K562 (cell line): ENCODE results near the gene ABR. TPM values are rescaled to one million over a fixed set of nuclear protein-coding genes. Genes with fewer than 3 reads are reported as not detected.
A peak's percentile ranks its signal among the peaks of the same experiment; 100 is the strongest.

Source experiments
- BRCA1 ChIP-seq, 2 experiments: fragments of 450-650 bp in 1 of 2; sonication (generic) in 1 of 2; formaldehyde crosslinking in 1 of 2; IDR thresholded peaks; 2 replicates each; pipeline versions ENCODE4 v1.5.0 to v1.6.1; 2017 to 2020; ENCODE audit warnings: mild to moderate bottlenecking in 1 of 2, missing genetic modification reagents in 1 of 2
- ELF1 ChIP-seq: fragments of 200-800 bp; sonication (Bioruptor generic); IDR thresholded peaks from 2 replicates; pipeline ENCODE4 v1.6.1; 2016; ENCODE audit warnings: missing genetic modification characterization, missing compliant biosample characterization
- FOXP1 ChIP-seq: sonication (generic); formaldehyde crosslinking; IDR thresholded peaks from 2 replicates; pipeline ENCODE4 v1.8.0; 2022; ENCODE audit warnings: mild to moderate bottlenecking, missing genetic modification reagents
- NELFE ChIP-seq: IDR thresholded peaks from 2 replicates; pipeline ENCODE4 v1.6.1; 2011; ENCODE audit warnings: mild to moderate bottlenecking; ENCODE audit not compliant: insufficient read depth, insufficient read length
- NEUROD1 ChIP-seq: fragments of 150-350 bp; IDR thresholded peaks from 2 replicates; pipeline ENCODE4 v1.6.1; 2014; ENCODE audit warnings: borderline replicate concordance, low read length, low read depth; ENCODE audit not compliant: partially characterized antibody
- PHB ChIP-seq: fragments of 250-450 bp; sonication (Bioruptor Pico); IDR thresholded peaks from 2 replicates; pipeline ENCODE4 v1.5.0; 2021
- TAF1 ChIP-seq: IDR thresholded peaks from 2 replicates; pipeline ENCODE4 v1.6.1; 2011; ENCODE audit warnings: mild to moderate bottlenecking, low read length, moderate library complexity; ENCODE audit not compliant: insufficient read depth, control insufficient read depth, severe bottlenecking; ENCODE audit errors: extremely low read depth
- ZFX ChIP-seq: sonication (generic); formaldehyde crosslinking; IDR thresholded peaks from 2 replicates; pipeline ENCODE4 v1.8.0; 2022; ENCODE audit warnings: mild to moderate bottlenecking, missing genetic modification reagents, moderate library complexity
- ZNF3 ChIP-seq: fragments of 250-450 bp; sonication (Bioruptor Pico); IDR thresholded peaks from 2 replicates; pipeline ENCODE4 v1.5.0; 2021; ENCODE audit warnings: mild to moderate bottlenecking, moderate library complexity
- ZNF445 ChIP-seq: fragments of 250-450 bp; sonication (Bioruptor Pico); IDR thresholded peaks from 2 replicates; pipeline ENCODE4 v1.4.0; 2020; ENCODE audit warnings: low read depth, mild to moderate bottlenecking, moderate library complexity
- polyA plus RNA-seq, 8 experiments: library from polyadenylated mRNA; depleted of rRNA in 4 of 8; stranded (reverse) in 5 of 8; unstranded in 3 of 8; fragments of >200 nt; fragmentation: Nextera tagmentation in 2 of 8; fragmentation: Illumina TruSeq in 1 of 8; extraction: Ambion mirVana in 2 of 8; extraction: Trizol in 1 of 8; gene quantifications; 2 replicates each; pipeline versions ENCODE4 v1.2.1 to v1.2.3, GENCODE V29; 2011 to 2014; ENCODE audit warnings: inconsistent platforms in 1 of 8, missing spikeins in 1 of 8
- total RNA-seq, 7 experiments: library from RNA; depleted of rRNA in 6 of 7; stranded (reverse); fragments of >200 nt in 6 of 7; fragmentation: Illumina TruSeq in 2 of 7; extraction: Trizol in 2 of 7; gene quantifications; 2 replicates each; pipeline versions ENCODE4 v1.2.1 to v1.2.3, GENCODE V29; 2011 to 2021; ENCODE audit warnings: low replicate concordance in 1 of 7
- TF ChIP-seq, protein P1 (sequence below): fragments of 450-650 bp; formaldehyde crosslinking; IDR thresholded peaks from 2 replicates; pipeline ENCODE4 v1.4.0; 2022; ENCODE audit warnings: missing genetic modification characterization
- TF ChIP-seq, protein P2 (sequence below): fragments of 200-800 bp; sonication (Bioruptor generic); IDR thresholded peaks from 2 replicates; pipeline ENCODE4 v1.6.1; 2017; ENCODE audit warnings: missing genetic modification characterization, missing compliant biosample characterization
- TF ChIP-seq, protein P3 (sequence below): fragments of 150-350 bp; IDR thresholded peaks from 2 replicates; pipeline ENCODE4 v1.6.1; 2014; ENCODE audit warnings: low read depth, mild to moderate bottlenecking, low read length, borderline replicate concordance
- TF ChIP-seq, protein P4 (sequence below): fragments of 250-450 bp; sonication (Bioruptor Pico); IDR thresholded peaks from 2 replicates; pipeline ENCODE4 v1.5.0; 2020; ENCODE audit warnings: mild to moderate bottlenecking, borderline replicate concordance

ABR gene
- total and polyA plus RNA-seq, 9 of the 15 experiments (the other 6 are each of a cell fraction or from before 2014, with no cell fraction given) = 0.07 to 1.6 (median 0.37) TPM; not detected in 1

DNA sequence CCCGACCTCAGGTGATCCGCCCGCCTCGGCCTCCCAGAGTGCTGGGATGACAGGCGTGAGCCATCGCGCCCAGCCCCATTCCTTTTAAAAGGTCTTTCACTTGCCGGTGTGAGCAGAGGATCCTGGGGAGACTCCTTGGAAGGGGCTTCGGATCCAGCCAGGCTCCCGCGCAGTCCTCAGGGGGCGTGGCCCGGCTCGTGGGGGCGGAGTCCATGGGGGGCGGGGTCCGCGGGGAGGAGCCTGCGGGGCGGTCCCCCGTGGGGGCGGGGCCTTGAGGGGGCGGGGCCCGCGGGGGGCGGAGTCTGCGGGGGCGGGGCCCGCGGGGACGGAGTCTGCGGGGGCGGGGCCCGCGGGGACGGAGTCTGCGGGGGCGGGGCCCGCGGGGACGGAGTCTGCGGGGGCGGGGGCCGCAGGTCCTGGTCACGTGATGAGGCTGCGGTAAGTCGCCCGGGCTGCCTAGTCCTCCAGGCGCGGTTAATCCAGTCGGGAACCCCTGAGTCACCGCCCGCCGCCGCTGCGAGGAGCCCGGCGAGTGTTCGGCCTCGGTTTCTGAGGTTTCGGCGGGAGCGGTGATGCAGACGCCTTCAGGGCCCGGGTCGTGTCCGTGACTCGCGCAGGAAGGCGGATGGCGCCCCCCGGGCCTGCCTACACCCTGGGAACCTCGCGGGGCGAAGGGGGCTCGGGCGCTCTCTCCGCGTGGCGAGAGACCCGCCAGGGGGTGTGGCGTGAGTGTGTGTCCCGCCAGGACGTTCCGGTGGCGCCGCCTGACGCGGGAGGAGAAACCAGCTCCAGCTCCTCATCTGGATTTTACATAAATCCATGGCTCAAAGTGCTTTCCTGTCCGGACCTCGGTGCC is 23.6 kb upstream of the ABR start (continued):
- TF ChIP-seq, protein P1, sequence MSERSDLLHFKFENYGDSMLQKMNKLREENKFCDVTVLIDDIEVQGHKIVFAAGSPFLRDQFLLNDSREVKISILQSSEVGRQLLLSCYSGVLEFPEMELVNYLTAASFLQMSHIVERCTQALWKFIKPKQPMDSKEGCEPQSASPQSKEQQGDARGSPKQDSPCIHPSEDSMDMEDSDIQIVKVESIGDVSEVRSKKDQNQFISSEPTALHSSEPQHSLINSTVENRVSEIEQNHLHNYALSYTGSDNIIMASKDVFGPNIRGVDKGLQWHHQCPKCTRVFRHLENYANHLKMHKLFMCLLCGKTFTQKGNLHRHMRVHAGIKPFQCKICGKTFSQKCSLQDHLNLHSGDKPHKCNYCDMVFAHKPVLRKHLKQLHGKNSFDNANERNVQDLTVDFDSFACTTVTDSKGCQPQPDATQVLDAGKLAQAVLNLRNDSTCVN (CRISPR knock-in tag) = no peak
- TF ChIP-seq ZNF3 (CRISPR knock-in tag) = no peak
- TF ChIP-seq ZNF445 = no peak
- no peak for TF ChIP-seq NEUROD1
- TF ChIP-seq BRCA1 (IDR thresholded peaks at IDR 0.05) = no peak
- no peak for TF ChIP-seq BRCA1 (CRISPR knock-in tag; IDR thresholded peaks at IDR 0.05)
- no peak for TF ChIP-seq NELFE
- no peak for TF ChIP-seq ZFX
- TF ChIP-seq, protein P2, sequence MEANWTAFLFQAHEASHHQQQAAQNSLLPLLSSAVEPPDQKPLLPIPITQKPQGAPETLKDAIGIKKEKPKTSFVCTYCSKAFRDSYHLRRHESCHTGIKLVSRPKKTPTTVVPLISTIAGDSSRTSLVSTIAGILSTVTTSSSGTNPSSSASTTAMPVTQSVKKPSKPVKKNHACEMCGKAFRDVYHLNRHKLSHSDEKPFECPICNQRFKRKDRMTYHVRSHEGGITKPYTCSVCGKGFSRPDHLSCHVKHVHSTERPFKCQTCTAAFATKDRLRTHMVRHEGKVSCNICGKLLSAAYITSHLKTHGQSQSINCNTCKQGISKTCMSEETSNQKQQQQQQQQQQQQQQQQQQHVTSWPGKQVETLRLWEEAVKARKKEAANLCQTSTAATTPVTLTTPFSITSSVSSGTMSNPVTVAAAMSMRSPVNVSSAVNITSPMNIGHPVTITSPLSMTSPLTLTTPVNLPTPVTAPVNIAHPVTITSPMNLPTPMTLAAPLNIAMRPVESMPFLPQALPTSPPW = peak; percentile 25; the same call in 1 of the 2 replicates
- TF ChIP-seq TAF1 = no peak
- no peak for TF ChIP-seq FOXP1
- TF ChIP-seq ELF1 (tag) = no peak
- no peak for TF ChIP-seq PHB (CRISPR knock-in tag)
- TF ChIP-seq, protein P3, sequence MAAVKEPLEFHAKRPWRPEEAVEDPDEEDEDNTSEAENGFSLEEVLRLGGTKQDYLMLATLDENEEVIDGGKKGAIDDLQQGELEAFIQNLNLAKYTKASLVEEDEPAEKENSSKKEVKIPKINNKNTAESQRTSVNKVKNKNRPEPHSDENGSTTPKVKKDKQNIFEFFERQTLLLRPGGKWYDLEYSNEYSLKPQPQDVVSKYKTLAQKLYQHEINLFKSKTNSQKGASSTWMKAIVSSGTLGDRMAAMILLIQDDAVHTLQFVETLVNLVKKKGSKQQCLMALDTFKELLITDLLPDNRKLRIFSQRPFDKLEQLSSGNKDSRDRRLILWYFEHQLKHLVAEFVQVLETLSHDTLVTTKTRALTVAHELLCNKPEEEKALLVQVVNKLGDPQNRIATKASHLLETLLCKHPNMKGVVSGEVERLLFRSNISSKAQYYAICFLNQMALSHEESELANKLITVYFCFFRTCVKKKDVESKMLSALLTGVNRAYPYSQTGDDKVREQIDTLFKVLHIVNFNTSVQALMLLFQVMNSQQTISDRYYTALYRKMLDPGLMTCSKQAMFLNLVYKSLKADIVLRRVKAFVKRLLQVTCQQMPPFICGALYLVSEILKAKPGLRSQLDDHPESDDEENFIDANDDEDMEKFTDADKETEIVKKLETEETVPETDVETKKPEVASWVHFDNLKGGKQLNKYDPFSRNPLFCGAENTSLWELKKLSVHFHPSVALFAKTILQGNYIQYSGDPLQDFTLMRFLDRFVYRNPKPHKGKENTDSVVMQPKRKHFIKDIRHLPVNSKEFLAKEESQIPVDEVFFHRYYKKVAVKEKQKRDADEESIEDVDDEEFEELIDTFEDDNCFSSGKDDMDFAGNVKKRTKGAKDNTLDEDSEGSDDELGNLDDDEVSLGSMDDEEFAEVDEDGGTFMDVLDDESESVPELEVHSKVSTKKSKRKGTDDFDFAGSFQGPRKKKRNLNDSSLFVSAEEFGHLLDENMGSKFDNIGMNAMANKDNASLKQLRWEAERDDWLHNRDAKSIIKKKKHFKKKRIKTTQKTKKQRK = no peak
- TF ChIP-seq, protein P4, sequence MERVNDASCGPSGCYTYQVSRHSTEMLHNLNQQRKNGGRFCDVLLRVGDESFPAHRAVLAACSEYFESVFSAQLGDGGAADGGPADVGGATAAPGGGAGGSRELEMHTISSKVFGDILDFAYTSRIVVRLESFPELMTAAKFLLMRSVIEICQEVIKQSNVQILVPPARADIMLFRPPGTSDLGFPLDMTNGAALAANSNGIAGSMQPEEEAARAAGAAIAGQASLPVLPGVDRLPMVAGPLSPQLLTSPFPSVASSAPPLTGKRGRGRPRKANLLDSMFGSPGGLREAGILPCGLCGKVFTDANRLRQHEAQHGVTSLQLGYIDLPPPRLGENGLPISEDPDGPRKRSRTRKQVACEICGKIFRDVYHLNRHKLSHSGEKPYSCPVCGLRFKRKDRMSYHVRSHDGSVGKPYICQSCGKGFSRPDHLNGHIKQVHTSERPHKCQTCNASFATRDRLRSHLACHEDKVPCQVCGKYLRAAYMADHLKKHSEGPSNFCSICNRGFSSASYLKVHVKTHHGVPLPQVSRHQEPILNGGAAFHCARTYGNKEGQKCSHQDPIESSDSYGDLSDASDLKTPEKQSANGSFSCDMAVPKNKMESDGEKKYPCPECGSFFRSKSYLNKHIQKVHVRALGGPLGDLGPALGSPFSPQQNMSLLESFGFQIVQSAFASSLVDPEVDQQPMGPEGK (CRISPR knock-in tag) = no peak
